Keratinocyte (primary cell): ENCODE measurements around the gene TLDC2. TPM values are rescaled to one million over a fixed set of nuclear protein-coding genes. Genes with fewer than 3 reads are reported as not detected.

ENCODE experiments used
- DNase-seq: peaks from one replicate; pipeline ENCODE4 v3.0.0-alpha.2; 2011; ENCODE audit warnings: low read depth, missing footprints, low spot score
- FAIRE-seq: peaks from 2 replicates; lab custom pipeline; 2011; peaks lifted over from hg19 to GRCh38; lab: Jason Lieb, UNC
- H2AFZ ChIP-seq: 2 replicates; pipeline ENCODE4 v1.6.0; 2012; ENCODE audit warnings: low read length, control low read depth, inconsistent platforms; ENCODE audit not compliant: control insufficient read depth
- H3K27ac ChIP-seq: 2 replicates; pipeline ENCODE4 v1.5.1; 2011; ENCODE audit warnings: low read length; ENCODE audit not compliant: control insufficient read depth, insufficient read depth
- H3K27me3 ChIP-seq: 3 replicates; pipeline ENCODE4 v1.6.0; 2011; ENCODE audit warnings: low read length; ENCODE audit not compliant: control insufficient read depth, insufficient read depth; ENCODE audit errors: extremely low read depth
- H3K36me3 ChIP-seq, 2 experiments: 2 replicates in 1 of 2; 3 replicates in 1 of 2; pipeline ENCODE4 v1.5.1; 2011; ENCODE audit warnings: low read length in 2 of 2, mild to moderate bottlenecking in 1 of 2; ENCODE audit not compliant: control insufficient read depth in 2 of 2, insufficient read depth in 2 of 2; ENCODE audit errors: extremely low read depth in 1 of 2
- H3K4me1 ChIP-seq: 3 replicates; pipeline ENCODE4 v1.5.1; 2011; ENCODE audit warnings: low read length; ENCODE audit not compliant: control insufficient read depth, insufficient read depth; ENCODE audit errors: extremely low read depth
- H3K4me2 ChIP-seq: 3 replicates; pipeline ENCODE4 v1.6.0; 2011; ENCODE audit warnings: low read depth, low read length; ENCODE audit not compliant: control insufficient read depth, insufficient read depth; ENCODE audit errors: extremely low read depth
- H3K4me3 ChIP-seq, 3 experiments: fragments of 200-600 bp in 1 of 3; sonication (generic) in 1 of 3; 2 replicates in 2 of 3; 3 replicates in 1 of 3; pipeline ENCODE4 v1.5.1; 2011 to 2016; ENCODE audit warnings: low read length in 3 of 3, mild to moderate bottlenecking in 3 of 3, control low read depth in 2 of 3, inconsistent platforms in 1 of 3, low read depth in 1 of 3, mixed read lengths in 1 of 3, mixed run types in 1 of 3, moderate library complexity in 1 of 3; ENCODE audit not compliant: control insufficient read depth in 2 of 3, insufficient read depth in 2 of 3; ENCODE audit errors: extremely low read depth in 1 of 3
- H3K79me2 ChIP-seq: 2 replicates; pipeline ENCODE4 v1.6.0; 2012; ENCODE audit warnings: low read length; ENCODE audit not compliant: control insufficient read depth, insufficient read depth
- H3K9ac ChIP-seq: 3 replicates; pipeline ENCODE4 v1.6.0; 2011; ENCODE audit warnings: low read length; ENCODE audit not compliant: control insufficient read depth, insufficient read depth; ENCODE audit errors: extremely low read depth
- H3K9me1 ChIP-seq: 3 replicates; pipeline ENCODE4 v1.6.0; 2011; ENCODE audit warnings: low read length; ENCODE audit not compliant: control insufficient read depth, insufficient read depth; ENCODE audit errors: extremely low read depth
- H3K9me3 ChIP-seq: 2 replicates; pipeline ENCODE4 v1.5.1; 2012; ENCODE audit warnings: low read depth, low read length; ENCODE audit not compliant: control insufficient read depth
- H4K20me1 ChIP-seq: 3 replicates; pipeline ENCODE4 v1.6.0; 2011; ENCODE audit warnings: low read length; ENCODE audit not compliant: control insufficient read depth, insufficient read depth; ENCODE audit errors: extremely low read depth
- EZH2 ChIP-seq: IDR thresholded peaks from one replicate; pipeline ENCODE4 v1.6.1; 2012; ENCODE audit warnings: inconsistent platforms, mild to moderate bottlenecking, low read length, moderate library complexity
- dilution Hi-C: fragments of 300-500 bp; cut with MboI; formaldehyde crosslinking; loops from one replicate; pipeline ENCODE4 v1.7.0; 2020; ENCODE audit warnings: low sequenced_read_pairs; ENCODE audit not compliant: extremely low pct_ligation_motif_present
- polyA plus RNA-seq, 5 experiments: library from polyadenylated mRNA; depleted of rRNA in 3 of 5; stranded (reverse) in 3 of 5; stranded (forward) in 1 of 5; unstranded in 1 of 5; fragments of >200 nt; gene quantifications; 1 replicate in 1 of 5; 2 replicates in 3 of 5; 3 replicates in 1 of 5; pipeline versions ENCODE4 v1.2.1 to v1.2.3, GENCODE V29; 2011 to 2012; ENCODE audit warnings: missing spikeins in 2 of 5, low read depth in 1 of 5, low replicate concordance in 1 of 5
- TF ChIP-seq, protein P1 (sequence below), 3 experiments: IDR thresholded peaks in 1 of 3; conservative IDR thresholded peaks in 1 of 3; optimal IDR thresholded peaks in 1 of 3; 2 replicates in 2 of 3; 3 replicates in 1 of 3; pipeline versions ENCODE3 to v1.5.1; 2011; ENCODE audit warnings: low read length in 3 of 3, mild to moderate bottlenecking in 3 of 3, moderate library complexity in 2 of 3, control low read depth in 1 of 3, inconsistent platforms in 1 of 3; ENCODE audit not compliant: insufficient read depth in 2 of 3; ENCODE audit errors: extremely low read depth in 1 of 3

TLDC2 gene
- polyA plus RNA-seq, 1 donor (not counting 4 experiments of a cell fraction or from before 2014, with no cell fraction given) = 0.34 TPM

DNA sequence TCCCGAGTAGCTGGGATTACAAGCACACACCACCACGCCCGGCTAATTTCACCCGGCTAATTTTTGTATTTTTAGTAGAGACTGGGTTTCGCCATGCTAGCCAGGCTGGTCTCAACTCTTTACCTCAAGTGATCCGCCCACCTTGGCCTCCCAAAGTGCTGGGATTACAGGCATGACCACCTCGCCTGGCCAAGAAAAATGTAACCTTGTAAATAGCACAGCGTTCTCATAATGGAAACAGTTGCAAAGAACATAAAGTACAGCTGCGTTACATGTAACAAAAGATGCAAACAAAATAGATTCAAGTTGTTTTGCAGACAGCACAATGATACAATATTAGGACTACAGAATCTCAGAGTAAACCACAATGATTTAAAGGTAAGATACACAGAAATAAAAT, 14.6 kb downstream of the TLDC2 start:
- Histone ChIP-seq H3K9ac (no peak overlapping the region), H4K20me1 (no peaks in the 10 kb centered on the region), H3K27me3 (no peaks in the 10 kb centered on the region), H3K27ac (no peak overlapping the region), H3K36me3 (peaks cover 0 to 3% of the 10 kb centered on the region in 2 experiments), H3K9me1 (no peaks in the 10 kb centered on the region), H3K4me3 (no peak overlapping the region), H2AFZ (no peak overlapping the region), H3K79me2 (no peaks in the 10 kb centered on the region), H3K9me3 (no peaks in the 10 kb centered on the region), H3K4me2 (no peak overlapping the region), H3K4me1 (no peaks in the 10 kb centered on the region)
- FAIRE-seq (no peak), DNase-seq (no peak)
- dilution Hi-C loops = no loop called here
- TF ChIP-seq EZH2 = no peak
- TF ChIP-seq, protein P1, sequence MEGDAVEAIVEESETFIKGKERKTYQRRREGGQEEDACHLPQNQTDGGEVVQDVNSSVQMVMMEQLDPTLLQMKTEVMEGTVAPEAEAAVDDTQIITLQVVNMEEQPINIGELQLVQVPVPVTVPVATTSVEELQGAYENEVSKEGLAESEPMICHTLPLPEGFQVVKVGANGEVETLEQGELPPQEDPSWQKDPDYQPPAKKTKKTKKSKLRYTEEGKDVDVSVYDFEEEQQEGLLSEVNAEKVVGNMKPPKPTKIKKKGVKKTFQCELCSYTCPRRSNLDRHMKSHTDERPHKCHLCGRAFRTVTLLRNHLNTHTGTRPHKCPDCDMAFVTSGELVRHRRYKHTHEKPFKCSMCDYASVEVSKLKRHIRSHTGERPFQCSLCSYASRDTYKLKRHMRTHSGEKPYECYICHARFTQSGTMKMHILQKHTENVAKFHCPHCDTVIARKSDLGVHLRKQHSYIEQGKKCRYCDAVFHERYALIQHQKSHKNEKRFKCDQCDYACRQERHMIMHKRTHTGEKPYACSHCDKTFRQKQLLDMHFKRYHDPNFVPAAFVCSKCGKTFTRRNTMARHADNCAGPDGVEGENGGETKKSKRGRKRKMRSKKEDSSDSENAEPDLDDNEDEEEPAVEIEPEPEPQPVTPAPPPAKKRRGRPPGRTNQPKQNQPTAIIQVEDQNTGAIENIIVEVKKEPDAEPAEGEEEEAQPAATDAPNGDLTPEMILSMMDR (optimal IDR thresholded peaks at IDR 0.05 in 1 of 3, IDR thresholded peaks at IDR 0.05 in 1 of 3, conservative IDR thresholded peaks at IDR 0.05 in 1 of 3; ENCODE audit: extremely low read depth in 1 of 3, insufficient read depth in 2 of 3, low read length in 3 of 3) = no peak

DNA sequence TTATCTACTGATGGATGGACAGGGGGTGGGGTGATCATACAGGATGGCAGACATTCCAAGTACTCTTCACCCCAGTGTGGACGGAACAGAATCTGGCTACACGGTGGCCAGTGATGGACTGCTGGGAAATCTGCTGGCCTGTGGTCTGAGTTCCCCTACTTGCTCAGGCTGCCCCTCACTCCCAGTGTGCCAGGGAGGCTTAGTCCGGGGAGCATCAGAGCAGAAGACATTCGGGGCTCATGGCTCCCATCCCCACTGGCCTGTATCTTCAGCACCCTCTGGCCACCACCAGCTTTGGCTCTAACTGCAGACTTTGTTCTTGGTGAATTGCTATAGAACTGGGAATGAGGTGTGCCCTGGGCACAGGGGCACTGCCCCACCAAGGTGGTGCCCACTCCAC, 15.3 kb downstream of the TLDC2 start:
- Histone ChIP-seq H3K27me3 (no peaks in the 10 kb centered on the region), H3K9me1 (no peaks in the 10 kb centered on the region), H3K9ac (no peak overlapping the region), H3K9me3 (no peaks in the 10 kb centered on the region), H3K36me3 (peaks cover 0 to 3% of the 10 kb centered on the region in 2 experiments), H3K4me3 (no peak overlapping the region), H3K4me1 (no peaks in the 10 kb centered on the region), H4K20me1 (no peaks in the 10 kb centered on the region), H2AFZ (no peak overlapping the region), H3K79me2 (no peaks in the 10 kb centered on the region), H3K4me2 (no peak overlapping the region), H3K27ac (no peak overlapping the region)
- FAIRE-seq (no peak), DNase-seq (no peak)
- TF ChIP-seq, protein P1 (optimal IDR thresholded peaks at IDR 0.05 in 1 of 3, IDR thresholded peaks at IDR 0.05 in 1 of 3, conservative IDR thresholded peaks at IDR 0.05 in 1 of 3; ENCODE audit: extremely low read depth in 1 of 3, insufficient read depth in 2 of 3, low read length in 3 of 3) = no peak
- TF ChIP-seq EZH2 = no peak
- dilution Hi-C loops = no loop called here
